Endodermal cell (in vitro differentiated cells): ENCODE data around the gene EPHB3. TPM values are rescaled to one million over a fixed set of nuclear protein-coding genes. Genes with fewer than 3 reads are reported as not detected.
A peak's percentile ranks its signal among the peaks of the same experiment; 100 is the strongest.

Source experiments
- DNase-seq: peaks from one replicate; pipeline ENCODE4 v3.0.0-alpha.2; 2017
- H3K27ac ChIP-seq: 2 replicates; pipeline ENCODE4 v1.5.1; 2013; ENCODE audit warnings: mild to moderate bottlenecking, low read depth, low read length, moderate library complexity
- H3K27me3 ChIP-seq: 2 replicates; pipeline ENCODE4 v1.6.1; 2013; ENCODE audit warnings: mild to moderate bottlenecking, low read length, moderate library complexity; ENCODE audit not compliant: insufficient read depth, control insufficient read depth, poor library complexity, severe bottlenecking
- H3K36me3 ChIP-seq: 2 replicates; pipeline ENCODE4 v1.7.0; 2013; ENCODE audit warnings: mild to moderate bottlenecking, low read length, moderate library complexity; ENCODE audit not compliant: control insufficient read depth, insufficient read depth
- H3K4me1 ChIP-seq: one replicate; pipeline ENCODE4 v1.7.0; 2013; ENCODE audit warnings: low read length; ENCODE audit not compliant: control insufficient read depth, insufficient read depth
- H3K4me3 ChIP-seq: 2 replicates; pipeline ENCODE4 v1.5.1; 2013; ENCODE audit warnings: mild to moderate bottlenecking, low read length, moderate library complexity
- H3K9ac ChIP-seq: 2 replicates; pipeline ENCODE4 v1.6.1; 2013; ENCODE audit warnings: mild to moderate bottlenecking, low read length, moderate library complexity; ENCODE audit not compliant: poor library complexity, severe bottlenecking; ENCODE audit errors: extremely low read depth
- H3K9me3 ChIP-seq: 2 replicates; pipeline ENCODE4 v1.6.1; 2013; ENCODE audit warnings: mild to moderate bottlenecking, low read length, moderate library complexity; ENCODE audit not compliant: control insufficient read depth
- H3K27ac Mint-ChIP-seq: 2 replicates; pipeline ENCODE4 v1.8.0; 2020; ENCODE audit warnings: mixed read lengths
- H3K27me3 Mint-ChIP-seq: 2 replicates; pipeline ENCODE4 v1.8.0; 2021; ENCODE audit warnings: mild to moderate bottlenecking, mixed read lengths; ENCODE audit not compliant: insufficient read depth
- H3K36me3 Mint-ChIP-seq: 2 replicates; pipeline ENCODE4 v1.8.0; 2020; ENCODE audit warnings: low read depth, mixed read lengths
- H3K4me1 Mint-ChIP-seq: 2 replicates; pipeline ENCODE4 v1.8.0; 2020; ENCODE audit warnings: mixed read lengths
- H3K4me3 Mint-ChIP-seq: 2 replicates; pipeline ENCODE4 v1.8.0; 2020; ENCODE audit warnings: mild to moderate bottlenecking, moderate library complexity, mixed read lengths
- H3K9me3 Mint-ChIP-seq: 2 replicates; pipeline ENCODE4 v1.8.0; 2020; ENCODE audit warnings: mild to moderate bottlenecking, mixed read lengths
- WGBS, 2 experiments: methylation state at CpG; one replicate each; pipeline versions ENCODE4 v1.1.5 to v1.1.7; 2013; ENCODE audit warnings: missing lambda C conversion rate in 2 of 2, mixed read lengths in 1 of 2; ENCODE audit not compliant: insufficient coverage in 1 of 2, insufficient read length in 1 of 2; 5-methylcytosine and 5-hydroxymethylcytosine counted together
- total RNA-seq, 2 donors: library from RNA; stranded (reverse); fragmentation: NEBNext Ultra II Directional in 1 of 2; extraction: Animal tissue kit (Norgen Biotek cat#: 25700) in 1 of 2; gene quantifications; 2 replicates in 1 of 2; 3 replicates in 1 of 2; pipeline ENCODE4 v1.2.1, GENCODE V29; 2021
- TF ChIP-seq, protein P1 (sequence below): fragments of 200-600 bp; sonication (generic); conservative IDR thresholded peaks from 2 replicates; pipeline ENCODE4 v1.5.0; 2021; ENCODE audit warnings: antibody characterized with exemption, mild to moderate bottlenecking

EPHB3 gene
- total RNA-seq, 2 donors from 2014 or later = 32.7 to 36.9 TPM

- H3K27ac ChIP-seq = no peak overlapping the region
- Mint-ChIP-seq H3K27me3 (peaks cover 34% of the 10 kb centered on the region), H3K9me3 (no peaks in the 10 kb centered on the region), H3K4me1 (peaks cover 9% of the 10 kb centered on the region), H3K27ac (peak overlapping the region; percentile 58), H3K4me3 (peak overlapping the region; percentile 67), H3K36me3 (no peaks in the 10 kb centered on the region)
- 2% methylated on average over 7 of the region's 7 CpGs; no CpG with 5 or more reads in 1 of the 2 experiments for WGBS, 2 experiments
- DNase-seq = no peak
- H3K27me3 ChIP-seq = peaks cover 34% of the 10 kb centered on the region
- no peaks in the 10 kb centered on the region for H3K36me3 ChIP-seq
- no peaks in the 10 kb centered on the region for H3K4me1 ChIP-seq
- peak overlapping the region; percentile 36 for H3K9ac ChIP-seq
- TF ChIP-seq, protein P1, sequence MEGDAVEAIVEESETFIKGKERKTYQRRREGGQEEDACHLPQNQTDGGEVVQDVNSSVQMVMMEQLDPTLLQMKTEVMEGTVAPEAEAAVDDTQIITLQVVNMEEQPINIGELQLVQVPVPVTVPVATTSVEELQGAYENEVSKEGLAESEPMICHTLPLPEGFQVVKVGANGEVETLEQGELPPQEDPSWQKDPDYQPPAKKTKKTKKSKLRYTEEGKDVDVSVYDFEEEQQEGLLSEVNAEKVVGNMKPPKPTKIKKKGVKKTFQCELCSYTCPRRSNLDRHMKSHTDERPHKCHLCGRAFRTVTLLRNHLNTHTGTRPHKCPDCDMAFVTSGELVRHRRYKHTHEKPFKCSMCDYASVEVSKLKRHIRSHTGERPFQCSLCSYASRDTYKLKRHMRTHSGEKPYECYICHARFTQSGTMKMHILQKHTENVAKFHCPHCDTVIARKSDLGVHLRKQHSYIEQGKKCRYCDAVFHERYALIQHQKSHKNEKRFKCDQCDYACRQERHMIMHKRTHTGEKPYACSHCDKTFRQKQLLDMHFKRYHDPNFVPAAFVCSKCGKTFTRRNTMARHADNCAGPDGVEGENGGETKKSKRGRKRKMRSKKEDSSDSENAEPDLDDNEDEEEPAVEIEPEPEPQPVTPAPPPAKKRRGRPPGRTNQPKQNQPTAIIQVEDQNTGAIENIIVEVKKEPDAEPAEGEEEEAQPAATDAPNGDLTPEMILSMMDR = no peak
- peak overlapping the region; percentile 80 for H3K4me3 ChIP-seq
- no peaks in the 10 kb centered on the region for H3K9me3 ChIP-seq
Observed at GRCh38 chr3:184524981-184525336, 36.6 kb upstream of the EPHB3 start.

GRCh38 chr3:184525337-184526087 is 36.1 kb upstream of the EPHB3 start:
- H3K27me3 ChIP-seq = peaks cover 34% of the 10 kb centered on the region
- no peaks in the 10 kb centered on the region for H3K36me3 ChIP-seq
- 0 to 1% methylated on average over 9 to 60 of the region's 60 CpGs for WGBS, 2 experiments
- no peaks in the 10 kb centered on the region for H3K9me3 Mint-ChIP-seq
- peak; percentile 91 for DNase-seq
- TF ChIP-seq, protein P1 = no peak
- peaks cover 9% of the 10 kb centered on the region for H3K4me1 Mint-ChIP-seq
- no peaks in the 10 kb centered on the region for H3K4me1 ChIP-seq
- peaks cover 34% of the 10 kb centered on the region for H3K27me3 Mint-ChIP-seq
- peak overlapping the region; percentile 67 for H3K4me3 Mint-ChIP-seq
- H3K36me3 Mint-ChIP-seq = no peaks in the 10 kb centered on the region
- no peaks in the 10 kb centered on the region for H3K9me3 ChIP-seq
- H3K4me3 ChIP-seq = peak overlapping the region; percentile 80
- H3K27ac Mint-ChIP-seq = peak overlapping the region; percentile 72
- peak overlapping the region; percentile 36 for H3K9ac ChIP-seq
- H3K27ac ChIP-seq = no peak overlapping the region

- peaks cover 34% of the 10 kb centered on the region for H3K27me3 Mint-ChIP-seq
- H3K9me3 Mint-ChIP-seq = no peaks in the 10 kb centered on the region
- TF ChIP-seq, protein P1 = peak; percentile 70
- peak overlapping the region; percentile 72 for H3K27ac Mint-ChIP-seq
- WGBS, 2 experiments = 2 to 10% methylated on average over 5 to 12 of the region's 12 CpGs
- Histone ChIP-seq H3K4me1 (no peaks in the 10 kb centered on the region), H3K36me3 (no peaks in the 10 kb centered on the region), H3K4me3 (peak overlapping the region; percentile 80), H3K9me3 (no peaks in the 10 kb centered on the region), H3K27me3 (peaks cover 34% of the 10 kb centered on the region), H3K9ac (peak overlapping the region; percentile 36), H3K27ac (no peak overlapping the region)
- peak overlapping the region; percentile 67 for H3K4me3 Mint-ChIP-seq
- H3K4me1 Mint-ChIP-seq = peaks cover 9% of the 10 kb centered on the region
- DNase-seq = peak; percentile 87
- no peaks in the 10 kb centered on the region for H3K36me3 Mint-ChIP-seq
Observed at GRCh38 chr3:184526088-184526433, 35.5 kb upstream of the EPHB3 start.
